Adrenal gland (tissue), 5 donors: Measurements from ENCODE around the gene MFAP1.
"Not testable (repeated sequence)": the region's sequence is repeated elsewhere in the genome, so short reads cannot be mapped to it uniquely, and the experiment has no call there.

Experiments
- CTCF ChIP-seq, 6 experiments: fragments of 450-650 bp in 4 of 6; fragments of 200-600 bp in 2 of 6; sonication (generic) in 1 of 6; IDR thresholded peaks; 1 replicate in 5 of 6; 2 replicates in 1 of 6; pipeline versions ENCODE4 v1.5.1 to v1.8.0; 2016 to 2021; ENCODE audit warnings: antibody characterized with exemption in 6 of 6, mild to moderate bottlenecking in 2 of 6, moderate library complexity in 1 of 6
- POLR2A ChIP-seq, 2 donors: fragments of 450-650 bp; IDR thresholded peaks; one replicate each; pipeline ENCODE4 v1.6.1; 2017; ENCODE audit warnings: antibody characterized with exemption in 2 of 2, mild to moderate bottlenecking in 2 of 2, moderate library complexity in 1 of 2
- donor health status: DM: no; HTN: no; CAD: no.

GRCh38 chr15:43830691-43831275, 6.3 kb upstream of the MFAP1 start:
- TF ChIP-seq CTCF, POLR2A (IDR thresholded peaks at IDR 0.05): not testable (repeated sequence)
